CD14-positive monocyte (primary cell): ENCODE data around the gene SBF2. TPM values are rescaled to one million over a fixed set of nuclear protein-coding genes. Genes with fewer than 3 reads are reported as not detected.

Experiments
- DNase-seq, 3 donors: peaks; one replicate each; pipeline ENCODE4 v3.0.0-alpha.2; 2011 to 2022
- H2AFZ ChIP-seq: 2 replicates; pipeline ENCODE4 v1.6.0; 2012; ENCODE audit warnings: mild to moderate bottlenecking, low read depth, low read length, inconsistent platforms; ENCODE audit not compliant: insufficient read depth, poor library complexity, severe bottlenecking
- H3K27ac ChIP-seq, 2 donors: 1 replicate in 1 of 2; 2 replicates in 1 of 2; pipeline ENCODE4 v1.5.1; 2012 to 2013; ENCODE audit warnings: low read length in 2 of 2, control low read depth in 1 of 2, inconsistent platforms in 1 of 2, low read depth in 1 of 2, mild to moderate bottlenecking in 1 of 2
- H3K27me3 ChIP-seq, 2 donors: one replicate each; pipeline versions ENCODE4 v1.6.0 to v1.6.1; 2011 to 2013; ENCODE audit warnings: low read length in 2 of 2; ENCODE audit not compliant: control insufficient read depth in 2 of 2, insufficient read depth in 2 of 2
- H3K36me3 ChIP-seq, 2 donors: replicated peaks in 1 of 2; 1 replicate in 1 of 2; 2 replicates in 1 of 2; pipeline versions ENCODE4 v1.5.1 to v1.6.1; 2012 to 2013; ENCODE audit warnings: low read length in 2 of 2, control low read depth in 1 of 2, inconsistent platforms in 1 of 2, mild to moderate bottlenecking in 1 of 2; ENCODE audit not compliant: insufficient read depth in 2 of 2, control insufficient read depth in 1 of 2
- H3K4me1 ChIP-seq, 2 donors: 1 replicate in 1 of 2; 2 replicates in 1 of 2; pipeline versions ENCODE4 v1.5.1 to v1.6.1; 2012 to 2013; ENCODE audit warnings: low read length in 2 of 2, control low read depth in 1 of 2, inconsistent platforms in 1 of 2, mild to moderate bottlenecking in 1 of 2, moderate library complexity in 1 of 2; ENCODE audit not compliant: insufficient read depth in 2 of 2, control insufficient read depth in 1 of 2
- H3K4me2 ChIP-seq: replicated peaks from 2 replicates; pipeline ENCODE3; 2012; ENCODE audit warnings: low read length, moderate library complexity, mild to moderate bottlenecking; ENCODE audit not compliant: poor library complexity, severe bottlenecking; ENCODE audit errors: extremely low read depth
- H3K4me3 ChIP-seq, 3 experiments: fragments of 200-600 bp in 1 of 3; sonication (generic) in 1 of 3; replicated peaks in 1 of 3; 1 replicate in 2 of 3; 2 replicates in 1 of 3; pipeline ENCODE4 v1.5.1; 2011 to 2013; ENCODE audit warnings: low read length in 3 of 3, mild to moderate bottlenecking in 3 of 3, control low read depth in 2 of 3, low read depth in 2 of 3, inconsistent platforms in 1 of 3, moderate library complexity in 1 of 3
- H3K79me2 ChIP-seq: 2 replicates; pipeline ENCODE4 v1.6.0; 2012; ENCODE audit warnings: mild to moderate bottlenecking, control low read depth, inconsistent platforms, low read length, moderate library complexity; ENCODE audit not compliant: insufficient read depth
- H3K9ac ChIP-seq: 2 replicates; pipeline ENCODE4 v1.6.0; 2017; ENCODE audit warnings: low read length, mild to moderate bottlenecking; ENCODE audit not compliant: insufficient read depth, poor library complexity, severe bottlenecking
- H3K9me3 ChIP-seq, 2 donors: replicated peaks in 1 of 2; 1 replicate in 1 of 2; 2 replicates in 1 of 2; pipeline versions ENCODE4 v1.5.1 to v1.6.1; 2012 to 2013; ENCODE audit warnings: low read length in 2 of 2, control low read depth in 1 of 2; ENCODE audit not compliant: control insufficient read depth in 1 of 2, insufficient read depth in 1 of 2
- H4K20me1 ChIP-seq: 2 replicates; pipeline ENCODE4 v1.6.0; 2012; ENCODE audit warnings: mild to moderate bottlenecking, low read length, control low read depth, moderate library complexity; ENCODE audit not compliant: insufficient read depth
- H3K27ac Mint-ChIP-seq, 7 donors: one replicate each; pipeline ENCODE4 v1.8.0; 2020; ENCODE audit warnings: mild to moderate bottlenecking in 7 of 7, mixed read lengths in 7 of 7, moderate library complexity in 6 of 7, inconsistent platforms in 2 of 7
- H3K27me3 Mint-ChIP-seq, 3 donors: one replicate each; pipeline ENCODE4 v1.8.0; 2021 to 2022; ENCODE audit warnings: low read depth in 3 of 3, mild to moderate bottlenecking in 3 of 3, mixed read lengths in 3 of 3, moderate library complexity in 3 of 3, inconsistent platforms in 1 of 3
- H3K36me3 Mint-ChIP-seq, 2 donors: one replicate each; pipeline ENCODE4 v1.8.0; 2020; ENCODE audit warnings: mixed read lengths in 2 of 2, inconsistent platforms in 1 of 2, mild to moderate bottlenecking in 1 of 2
- H3K4me1 Mint-ChIP-seq: one replicate; pipeline ENCODE4 v1.8.0; 2020; ENCODE audit warnings: mild to moderate bottlenecking, mixed read lengths
- H3K4me3 Mint-ChIP-seq, 2 donors: one replicate each; pipeline ENCODE4 v1.8.0; 2020; ENCODE audit warnings: mild to moderate bottlenecking in 2 of 2, mixed read lengths in 2 of 2, moderate library complexity in 1 of 2
- H3K9me3 Mint-ChIP-seq, 7 donors: one replicate each; pipeline ENCODE4 v1.8.0; 2020 to 2022; ENCODE audit warnings: mixed read lengths in 7 of 7, mild to moderate bottlenecking in 6 of 7, moderate library complexity in 6 of 7, inconsistent platforms in 2 of 7
- WGBS: methylation state at CpG from one replicate; pipeline ENCODE4 v1.1.5; 2013; ENCODE audit warnings: missing lambda C conversion rate; ENCODE audit not compliant: insufficient coverage; 5-methylcytosine and 5-hydroxymethylcytosine counted together
- intact Hi-C, 2 donors: fragments of 100-400 bp; cut with micrococcal nuclease; formaldehyde crosslinking; loops; one replicate each; pipeline versions ENCODE4 v1.15.0 to v1.15.1; 2023
- polyA plus RNA-seq, 3 donors: library from polyadenylated mRNA; depleted of rRNA in 1 of 3; unstranded in 2 of 3; stranded (reverse) in 1 of 3; fragments of 300-500 nt in 2 of 3; fragments of >200 nt in 1 of 3; fragmentation: Illumina TruSeq in 2 of 3; gene quantifications; 1 replicate in 2 of 3; 2 replicates in 1 of 3; pipeline ENCODE4 v1.2.3, GENCODE V29; 2012 to 2021
- TF ChIP-seq, protein P1 (sequence below): fragments of 200-600 bp; IDR thresholded peaks from one replicate; pipeline ENCODE4 v1.8.0; 2022; ENCODE audit warnings: antibody characterized with exemption, mild to moderate bottlenecking

Gene SBF2
- polyA plus RNA-seq, 3 donors, result 8.9 to 30.7 (median 16.4) TPM

DNA sequence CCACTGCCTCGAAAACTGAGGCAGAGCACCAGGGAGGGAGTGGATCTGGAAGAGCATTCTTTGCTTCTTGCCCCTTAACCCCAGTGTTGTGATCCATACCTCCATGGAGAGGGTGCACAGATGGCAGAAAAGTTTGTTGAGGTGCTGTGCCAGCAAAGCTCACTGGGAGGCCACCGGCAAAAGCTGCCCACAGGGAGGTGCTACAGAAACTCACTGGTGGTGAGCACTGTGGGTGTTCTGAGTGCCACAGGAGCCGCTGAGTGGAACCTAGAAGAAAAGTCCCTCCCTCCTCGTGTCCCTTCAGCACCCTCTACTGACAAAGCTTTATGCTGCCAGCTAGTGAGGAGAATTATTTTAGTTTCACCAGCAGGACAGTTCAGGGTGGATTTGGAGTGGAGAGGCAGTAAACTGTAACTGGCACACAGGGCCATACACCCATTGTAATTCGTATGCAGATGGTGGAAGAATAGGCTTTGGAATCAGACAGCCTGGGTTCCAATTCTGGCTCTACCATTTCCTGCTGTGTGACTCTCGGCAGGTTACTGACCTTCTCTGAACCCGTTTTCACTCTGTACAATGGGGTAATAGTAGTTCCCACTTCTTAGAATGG lies 545.6 kb downstream of the SBF2 start:
- no peak overlapping the region for H3K9ac ChIP-seq
- no peak overlapping the region for H3K27ac ChIP-seq
- peaks cover 14 to 34% of the 10 kb centered on the region in 2 donors for H3K36me3 ChIP-seq
- no peaks in the 10 kb centered on the region for H3K27me3 Mint-ChIP-seq
- TF ChIP-seq, protein P1, sequence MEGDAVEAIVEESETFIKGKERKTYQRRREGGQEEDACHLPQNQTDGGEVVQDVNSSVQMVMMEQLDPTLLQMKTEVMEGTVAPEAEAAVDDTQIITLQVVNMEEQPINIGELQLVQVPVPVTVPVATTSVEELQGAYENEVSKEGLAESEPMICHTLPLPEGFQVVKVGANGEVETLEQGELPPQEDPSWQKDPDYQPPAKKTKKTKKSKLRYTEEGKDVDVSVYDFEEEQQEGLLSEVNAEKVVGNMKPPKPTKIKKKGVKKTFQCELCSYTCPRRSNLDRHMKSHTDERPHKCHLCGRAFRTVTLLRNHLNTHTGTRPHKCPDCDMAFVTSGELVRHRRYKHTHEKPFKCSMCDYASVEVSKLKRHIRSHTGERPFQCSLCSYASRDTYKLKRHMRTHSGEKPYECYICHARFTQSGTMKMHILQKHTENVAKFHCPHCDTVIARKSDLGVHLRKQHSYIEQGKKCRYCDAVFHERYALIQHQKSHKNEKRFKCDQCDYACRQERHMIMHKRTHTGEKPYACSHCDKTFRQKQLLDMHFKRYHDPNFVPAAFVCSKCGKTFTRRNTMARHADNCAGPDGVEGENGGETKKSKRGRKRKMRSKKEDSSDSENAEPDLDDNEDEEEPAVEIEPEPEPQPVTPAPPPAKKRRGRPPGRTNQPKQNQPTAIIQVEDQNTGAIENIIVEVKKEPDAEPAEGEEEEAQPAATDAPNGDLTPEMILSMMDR, result peak; percentile 75
- DNase-seq, result peak; percentile 57 to 66 (median 63)
- 50% methylated on average over 2 of the region's 7 CpGs for WGBS
- intact Hi-C loops, result loop anchor here (2.0 to 10.0 kb wide), 2 partner anchors 214 kb away; no protein-coding TSS in a partner anchor
- H3K9me3 Mint-ChIP-seq, result no peaks in the 10 kb centered on the region
- H3K9me3 ChIP-seq, result no peaks in the 10 kb centered on the region
- no peak overlapping the region for H3K4me3 ChIP-seq
- no peaks in the 10 kb centered on the region for H3K27me3 ChIP-seq
- no peak overlapping the region for H3K4me3 Mint-ChIP-seq
- H2AFZ ChIP-seq, result no peak overlapping the region
- H3K79me2 ChIP-seq, result no peaks in the 10 kb centered on the region
- H3K36me3 Mint-ChIP-seq, result peaks cover 42 to 49% of the 10 kb centered on the region in 2 donors
- H3K4me2 ChIP-seq, result no peak overlapping the region
- H4K20me1 ChIP-seq, result peaks cover 10% of the 10 kb centered on the region
- peak overlapping the region in 1 of 7 donors; percentile 43 for H3K27ac Mint-ChIP-seq
- peaks cover 30% of the 10 kb centered on the region for H3K4me1 Mint-ChIP-seq
- peaks cover 17 to 20% of the 10 kb centered on the region in 2 donors for H3K4me1 ChIP-seq

- no peaks in the 10 kb centered on the region for H3K9me3 Mint-ChIP-seq
- Histone ChIP-seq H3K4me3 (no peak overlapping the region), H3K9ac (no peak overlapping the region), H3K36me3 (peaks cover 14 to 34% of the 10 kb centered on the region in 2 donors), H3K27ac (no peak overlapping the region), H3K27me3 (no peaks in the 10 kb centered on the region), H4K20me1 (peaks cover 10% of the 10 kb centered on the region), H3K79me2 (no peaks in the 10 kb centered on the region), H3K9me3 (no peaks in the 10 kb centered on the region), H2AFZ (no peak overlapping the region), H3K4me2 (no peak overlapping the region), H3K4me1 (peaks cover 17 to 20% of the 10 kb centered on the region in 2 donors)
- DNase-seq, result no peak
- peaks cover 24% of the 10 kb centered on the region for H3K4me1 Mint-ChIP-seq
- intact Hi-C loops, result loop anchor here (2.0 to 10.0 kb wide), 2 partner anchors 213 kb away; no protein-coding TSS in a partner anchor
- peaks cover 42 to 49% of the 10 kb centered on the region in 2 donors for H3K36me3 Mint-ChIP-seq
- H3K4me3 Mint-ChIP-seq, result no peak overlapping the region
- no peaks in the 10 kb centered on the region for H3K27me3 Mint-ChIP-seq
- TF ChIP-seq, protein P1, result no peak
- 97% methylated on average over 3 of the region's 5 CpGs for WGBS
- peak overlapping the region in 2 of 7 donors; percentile 57 to 58 for H3K27ac Mint-ChIP-seq
Measured at GRCh38 chr11:9747828-9748227, 546.2 kb downstream of the SBF2 start.
